Nephron progenitor cell (in vitro differentiated cells): Measurements from ENCODE around the gene HMGB1.

ENCODE experiments used
- DNase-seq: peaks from one replicate; pipeline ENCODE4 v3.0.0; 2021
- H3K27ac Mint-ChIP-seq: 2 replicates; pipeline ENCODE4 v1.8.0; 2021; ENCODE audit warnings: mild to moderate bottlenecking, moderate library complexity, mixed read lengths
- H3K27me3 Mint-ChIP-seq: 2 replicates; pipeline ENCODE4 v1.8.0; 2021; ENCODE audit warnings: mild to moderate bottlenecking, low read depth, mixed read lengths; ENCODE audit not compliant: poor library complexity
- H3K36me3 Mint-ChIP-seq: 2 replicates; pipeline ENCODE4 v1.8.0; 2021; ENCODE audit warnings: low read depth, mixed read lengths
- H3K4me1 Mint-ChIP-seq: 2 replicates; pipeline ENCODE4 v1.8.0; 2021; ENCODE audit warnings: mixed read lengths
- H3K4me3 Mint-ChIP-seq: 2 replicates; pipeline ENCODE4 v1.8.0; 2021; ENCODE audit warnings: mild to moderate bottlenecking, moderate library complexity, mixed read lengths
- H3K9me3 Mint-ChIP-seq: 2 replicates; pipeline ENCODE4 v1.8.0; 2021; ENCODE audit warnings: mild to moderate bottlenecking, moderate library complexity, mixed read lengths
- CTCF ChIP-seq: fragments of 200-600 bp; sonication (generic); IDR thresholded peaks from 2 replicates; pipeline ENCODE4 v1.5.0; 2021; ENCODE audit warnings: antibody characterized with exemption

Gene HMGB1

GRCh38 chr13:30502237-30502636 lies 36.5 kb upstream of the HMGB1 start:
- Mint-ChIP-seq H3K27ac (no peak overlapping the region), H3K9me3 (no peaks in the 10 kb centered on the region), H3K27me3 (no peaks in the 10 kb centered on the region), H3K4me3 (no peak overlapping the region), H3K36me3 (no peaks in the 10 kb centered on the region), H3K4me1 (no peaks in the 10 kb centered on the region)
- no peak for DNase-seq
- TF ChIP-seq CTCF: no peak

- DNase-seq: no peak
- no peak for TF ChIP-seq CTCF
Measured at GRCh38 chr13:30499338-30499737, 33.6 kb upstream of the HMGB1 start.

GRCh38 chr13:30496147-30496546 lies 30.4 kb upstream of the HMGB1 start:
- Mint-ChIP-seq H3K27ac (peak overlapping the region; percentile 80), H3K27me3 (peaks cover 3% of the 10 kb centered on the region), H3K4me3 (no peak overlapping the region), H3K36me3 (no peaks in the 10 kb centered on the region), H3K9me3 (no peaks in the 10 kb centered on the region), H3K4me1 (no peaks in the 10 kb centered on the region)
- DNase-seq: no peak
- no peak for TF ChIP-seq CTCF

More at GRCh38 chr13:30499338-30499737, 33.6 kb upstream of the HMGB1 start:
- H3K27ac Mint-ChIP-seq: no peak overlapping the region
- H3K36me3 Mint-ChIP-seq: no peaks in the 10 kb centered on the region
- no peaks in the 10 kb centered on the region for H3K27me3 Mint-ChIP-seq
- H3K9me3 Mint-ChIP-seq: no peaks in the 10 kb centered on the region
- no peak overlapping the region for H3K4me3 Mint-ChIP-seq
- no peaks in the 10 kb centered on the region for H3K4me1 Mint-ChIP-seq

- Mint-ChIP-seq H3K4me3 (no peak overlapping the region), H3K27me3 (peaks cover 3% of the 10 kb centered on the region), H3K4me1 (no peaks in the 10 kb centered on the region), H3K9me3 (no peaks in the 10 kb centered on the region), H3K27ac (no peak overlapping the region), H3K36me3 (no peaks in the 10 kb centered on the region)
- DNase-seq: no peak
- no peak for TF ChIP-seq CTCF
Measured at GRCh38 chr13:30495746-30496145, 30.0 kb upstream of the HMGB1 start.

- Mint-ChIP-seq H3K4me3 (no peak overlapping the region), H3K27me3 (peaks cover 3% of the 10 kb centered on the region), H3K9me3 (no peaks in the 10 kb centered on the region), H3K4me1 (no peaks in the 10 kb centered on the region), H3K27ac (no peak overlapping the region), H3K36me3 (no peaks in the 10 kb centered on the region)
- no peak for DNase-seq
- TF ChIP-seq CTCF: no peak
Measured at GRCh38 chr13:30493658-30494381, 28.1 kb upstream of the HMGB1 start.

- H3K36me3 Mint-ChIP-seq: no peaks in the 10 kb centered on the region
- H3K4me1 Mint-ChIP-seq: no peaks in the 10 kb centered on the region
- H3K27me3 Mint-ChIP-seq: peaks cover 3% of the 10 kb centered on the region
- DNase-seq: no peak
- H3K9me3 Mint-ChIP-seq: no peaks in the 10 kb centered on the region
- H3K4me3 Mint-ChIP-seq: no peak overlapping the region
- no peak overlapping the region for H3K27ac Mint-ChIP-seq
- no peak for TF ChIP-seq CTCF
Measured at GRCh38 chr13:30487075-30487470, 21.3 kb upstream of the HMGB1 start.
